ENCODE data around the gene MYRIP.

DNA sequence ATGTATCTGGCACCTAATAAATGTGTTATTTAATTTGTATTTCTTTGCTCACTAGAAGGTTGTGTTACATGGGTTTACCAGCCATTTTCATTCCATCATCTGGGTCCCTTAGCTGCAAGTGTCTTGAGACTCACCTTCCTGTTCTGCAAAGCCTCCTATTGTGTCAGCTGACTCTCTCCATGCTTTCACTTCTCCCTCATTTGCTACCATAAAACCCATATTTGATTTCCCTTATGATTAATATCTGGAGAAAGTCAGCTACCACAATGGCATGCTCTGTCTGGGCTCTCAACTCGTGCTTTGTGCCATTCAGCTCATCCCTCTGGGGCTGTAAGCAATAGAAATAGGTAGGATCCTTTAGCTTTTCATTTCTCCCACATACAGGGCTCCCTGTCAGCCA lies 420.6 kb downstream of the MYRIP start:
- TF ChIP-seq, protein P1, sequence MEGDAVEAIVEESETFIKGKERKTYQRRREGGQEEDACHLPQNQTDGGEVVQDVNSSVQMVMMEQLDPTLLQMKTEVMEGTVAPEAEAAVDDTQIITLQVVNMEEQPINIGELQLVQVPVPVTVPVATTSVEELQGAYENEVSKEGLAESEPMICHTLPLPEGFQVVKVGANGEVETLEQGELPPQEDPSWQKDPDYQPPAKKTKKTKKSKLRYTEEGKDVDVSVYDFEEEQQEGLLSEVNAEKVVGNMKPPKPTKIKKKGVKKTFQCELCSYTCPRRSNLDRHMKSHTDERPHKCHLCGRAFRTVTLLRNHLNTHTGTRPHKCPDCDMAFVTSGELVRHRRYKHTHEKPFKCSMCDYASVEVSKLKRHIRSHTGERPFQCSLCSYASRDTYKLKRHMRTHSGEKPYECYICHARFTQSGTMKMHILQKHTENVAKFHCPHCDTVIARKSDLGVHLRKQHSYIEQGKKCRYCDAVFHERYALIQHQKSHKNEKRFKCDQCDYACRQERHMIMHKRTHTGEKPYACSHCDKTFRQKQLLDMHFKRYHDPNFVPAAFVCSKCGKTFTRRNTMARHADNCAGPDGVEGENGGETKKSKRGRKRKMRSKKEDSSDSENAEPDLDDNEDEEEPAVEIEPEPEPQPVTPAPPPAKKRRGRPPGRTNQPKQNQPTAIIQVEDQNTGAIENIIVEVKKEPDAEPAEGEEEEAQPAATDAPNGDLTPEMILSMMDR (conservative IDR thresholded peaks at IDR 0.05; ENCODE audit: low read depth, low read length) = no peak
- TF ChIP-seq EZH2 (IDR thresholded peaks at IDR 0.05; ENCODE audit: low read length, unreplicated experiment) = no peak
